Activated CD4-positive, alpha-beta T cell treated with anti-CD3 and anti-CD28 coated beads for 36 hours (primary cell): ENCODE data around the gene SCN2B. TPM values are rescaled to one million over a fixed set of nuclear protein-coding genes. Genes with fewer than 3 reads are reported as not detected.

Experiments used
- ATAC-seq: fragments of 200-7000 bp; cut with Tn5 transposase; one replicate; pipeline ENCODE4 v1.10.0; 2021; ENCODE audit warnings: mild to moderate bottlenecking, moderate library complexity
- CTCF ChIA-PET: fragments of 350-600 bp; sonication (Branson Sonifier 250); formaldehyde crosslinking; loops from one replicate; lab custom pipeline; 2021; ENCODE audit warnings: antibody characterized with exemption; lab: Charles Lee
- POLR2A ChIA-PET: fragments of 350-600 bp; sonication (Branson Sonifier 250); formaldehyde crosslinking; loops from one replicate; lab custom pipeline; 2021; ENCODE audit warnings: antibody characterized with exemption, inconsistent platforms; lab: Charles Lee
- DNase-seq: peaks from one replicate; pipeline ENCODE4 v3.0.0-alpha.2; 2020
- H3K27ac Mint-ChIP-seq: one replicate; pipeline ENCODE4 v1.8.0; 2021; ENCODE audit warnings: mixed read lengths
- H3K27me3 Mint-ChIP-seq: one replicate; pipeline ENCODE4 v1.8.0; 2021; ENCODE audit warnings: mixed read lengths
- H3K36me3 Mint-ChIP-seq: one replicate; pipeline ENCODE4 v1.8.0; 2021; ENCODE audit warnings: low read depth, mixed read lengths
- H3K4me1 Mint-ChIP-seq: one replicate; pipeline ENCODE4 v1.8.0; 2021; ENCODE audit warnings: mixed read lengths
- H3K4me3 Mint-ChIP-seq: one replicate; pipeline ENCODE4 v1.8.0; 2021; ENCODE audit warnings: mild to moderate bottlenecking, moderate library complexity, mixed read lengths
- H3K9me3 Mint-ChIP-seq: one replicate; pipeline ENCODE4 v1.8.0; 2021; ENCODE audit warnings: low read depth, mixed read lengths
- intact Hi-C, 2 experiments: fragments of 100-400 bp; cut with DNase I in 1 of 2; cut with micrococcal nuclease in 1 of 2; formaldehyde crosslinking; loops; one replicate each; pipeline versions ENCODE4 v1.14.2 to v1.15.1; 2022 to 2024; cut with DNase I, micrococcal nuclease
- total RNA-seq, 2 experiments: library from RNA; stranded (reverse); gene quantifications; one replicate each; pipeline ENCODE4 v1.2.3, GENCODE V29; 2021

The SCN2B gene
- total RNA-seq, 2 experiments from 2014 or later, result not detected

GRCh38 chr11:118146554-118146953, 29.9 kb downstream of the SCN2B start:
- H3K4me3 Mint-ChIP-seq, result peak overlapping the region; percentile 73
- H3K36me3 Mint-ChIP-seq, result no peaks in the 10 kb centered on the region
- no peaks in the 10 kb centered on the region for H3K9me3 Mint-ChIP-seq
- H3K4me1 Mint-ChIP-seq, result peaks cover 2% of the 10 kb centered on the region
- intact Hi-C loops, result loop anchor here in 1 of 2 experiments (5.0 kb wide), 1 partner anchor 206 kb away; no protein-coding TSS in a partner anchor
- no peak for DNase-seq
- no peak for ATAC-seq
- H3K27ac Mint-ChIP-seq, result no peak overlapping the region
- peaks cover 46% of the 10 kb centered on the region for H3K27me3 Mint-ChIP-seq
- ChIA-PET CTCF (interaction anchor here (0.6 to 9.2 kb wide), 4 partner anchors 10 to 1023 kb away, joined by 3 to 120 read pairs (median 3); no protein-coding TSS in a partner anchor), POLR2A (no interaction called here)

- peak; percentile 96 for DNase-seq
- H3K27me3 Mint-ChIP-seq, result peaks cover 43% of the 10 kb centered on the region
- no peaks in the 10 kb centered on the region for H3K9me3 Mint-ChIP-seq
- peak; percentile 96 for ATAC-seq
- H3K27ac Mint-ChIP-seq, result no peak overlapping the region
- ChIA-PET CTCF (interaction anchor here (0.6 to 9.2 kb wide), 8 partner anchors 10 to 1024 kb away, joined by 3 to 120 read pairs (median 4); no protein-coding TSS in a partner anchor), POLR2A (no interaction called here)
- intact Hi-C loops, result loop anchor here (1.0 to 5.0 kb wide), 9 partner anchors 26 to 514 kb away; partner anchors contain the start of gene UBE4A (in 1 of the 2)
- peaks cover 2% of the 10 kb centered on the region for H3K4me1 Mint-ChIP-seq
- H3K4me3 Mint-ChIP-seq, result peak overlapping the region; percentile 73
- no peaks in the 10 kb centered on the region for H3K36me3 Mint-ChIP-seq
These were observed 30.9 kb downstream of the SCN2B start for GRCh38 chr11:118145285-118146227.

DNA sequence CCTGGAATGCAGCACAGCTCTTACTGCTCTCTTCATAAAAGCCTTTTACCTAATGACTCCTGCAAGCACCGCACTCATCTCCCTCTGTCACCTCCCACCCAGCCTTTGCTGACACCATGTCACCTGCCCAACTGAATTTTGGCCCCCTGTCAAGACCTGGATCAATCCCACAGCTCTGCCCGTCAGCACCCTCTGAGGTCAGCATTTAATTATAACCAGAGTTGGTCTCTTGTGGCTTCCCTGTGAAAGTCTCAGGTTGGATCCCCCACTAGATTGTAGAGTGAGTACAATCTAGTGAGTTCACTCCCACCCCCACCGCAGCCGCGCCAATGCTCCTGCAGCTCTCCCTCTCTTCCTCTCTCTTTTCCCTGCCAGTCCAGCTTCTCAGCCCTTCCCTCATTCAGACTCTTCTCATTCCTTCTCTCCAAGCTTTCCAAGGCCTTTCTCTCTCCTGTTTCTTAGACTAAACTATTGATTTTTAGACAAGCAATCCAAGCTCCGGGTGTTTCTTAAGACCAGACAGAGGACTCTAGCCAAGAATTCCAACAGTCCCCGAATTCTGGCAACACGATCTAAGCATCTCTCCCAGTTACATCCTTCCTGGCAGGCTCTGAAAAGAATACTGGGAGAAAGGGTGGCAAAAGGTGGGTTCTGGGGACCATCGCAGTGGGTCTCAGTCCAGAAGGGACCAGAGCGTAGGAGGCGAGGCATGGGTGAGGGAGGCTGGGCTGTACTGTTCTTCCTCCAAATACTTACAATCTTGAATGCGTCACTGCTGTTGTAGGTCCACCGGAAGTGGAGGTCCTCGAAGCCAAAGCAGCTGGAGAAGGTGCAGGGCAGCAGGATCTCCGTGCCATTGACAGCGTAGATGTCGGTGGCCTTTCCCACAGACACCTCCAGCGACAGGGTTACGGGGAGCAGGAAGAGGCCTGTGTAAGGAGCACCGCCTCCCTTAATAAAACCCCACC, 31.9 kb downstream of the SCN2B start:
- Mint-ChIP-seq H3K4me1 (peaks cover 2% of the 10 kb centered on the region), H3K4me3 (peak overlapping the region; percentile 73), H3K9me3 (no peaks in the 10 kb centered on the region), H3K27me3 (peaks cover 44% of the 10 kb centered on the region), H3K36me3 (no peaks in the 10 kb centered on the region), H3K27ac (no peak overlapping the region)
- intact Hi-C loops, result loop anchor here (1.0 to 5.0 kb wide), 9 partner anchors 27 to 515 kb away; partner anchors contain the start of gene UBE4A (in 1 of the 2)
- ATAC-seq (no peak), DNase-seq (no peak)
- ChIA-PET POLR2A (interaction anchor here (0.8 kb wide), 1 partner anchor 148 kb away, joined by 4 read pairs; no protein-coding TSS in a partner anchor), CTCF (interaction anchor here (0.6 to 9.2 kb wide), 17 partner anchors 9 to 515 kb away, joined by 3 to 120 read pairs (median 3); no protein-coding TSS in a partner anchor)

GRCh38 chr11:118143661-118144185, 32.7 kb downstream of the SCN2B start:
- no peak for DNase-seq
- Mint-ChIP-seq H3K9me3 (no peaks in the 10 kb centered on the region), H3K4me1 (peaks cover 2% of the 10 kb centered on the region), H3K4me3 (no peak overlapping the region), H3K27ac (no peak overlapping the region), H3K36me3 (no peaks in the 10 kb centered on the region), H3K27me3 (peaks cover 48% of the 10 kb centered on the region)
- ChIA-PET CTCF (interaction anchor here (0.8 to 9.2 kb wide), 16 partner anchors 10 to 909 kb away, joined by 3 to 120 read pairs (median 4); no protein-coding TSS in a partner anchor), POLR2A (interaction anchor here (0.8 kb wide), 1 partner anchor 147 kb away, joined by 4 read pairs; no protein-coding TSS in a partner anchor)
- no peak for ATAC-seq
- intact Hi-C loops, result loop anchor here in 1 of 2 experiments (2.0 kb wide), 1 partner anchor 345 kb away; no protein-coding TSS in a partner anchor

DNA sequence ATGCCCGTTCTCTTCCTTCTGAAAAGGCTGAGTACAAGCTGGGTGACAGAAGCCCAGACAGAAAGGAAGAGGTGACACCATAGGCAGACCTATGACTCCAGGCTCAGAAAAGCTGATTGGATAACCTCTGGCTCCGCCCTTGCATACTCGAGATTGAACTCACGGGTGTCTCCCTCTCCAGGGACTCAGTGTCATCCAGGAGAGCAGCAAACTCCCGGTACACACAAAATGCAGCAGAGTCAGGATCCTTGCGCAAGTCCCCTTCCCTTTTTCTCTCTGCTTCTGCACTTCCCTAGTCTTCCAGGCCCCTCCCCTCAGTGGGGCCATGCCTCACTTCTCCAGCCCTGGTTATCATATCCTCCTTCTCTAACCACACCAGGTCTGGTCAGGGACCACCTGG, 33.6 kb downstream of the SCN2B start:
- intact Hi-C loops, result no loop called here
- Mint-ChIP-seq H3K4me1 (peaks cover 2% of the 10 kb centered on the region), H3K27ac (no peak overlapping the region), H3K36me3 (no peaks in the 10 kb centered on the region), H3K9me3 (no peaks in the 10 kb centered on the region), H3K4me3 (peak overlapping the region; percentile 13), H3K27me3 (peaks cover 48% of the 10 kb centered on the region)
- ATAC-seq (peak; percentile 28), DNase-seq (peak; percentile 49)
- ChIA-PET CTCF (interaction anchor here (0.9 to 9.2 kb wide), 8 partner anchors 9 to 908 kb away, joined by 3 to 120 read pairs (median 3); no protein-coding TSS in a partner anchor), POLR2A (interaction anchor here (0.6 to 0.8 kb wide), 3 partner anchors 156 to 226 kb away, joined by 3 to 7 read pairs (median 6); no protein-coding TSS in a partner anchor)

GRCh38 chr11:118142081-118142480, 34.4 kb downstream of the SCN2B start:
- ATAC-seq (no peak), DNase-seq (no peak)
- CTCF ChIA-PET, result interaction anchor here (0.9 to 9.2 kb wide), 5 partner anchors 20 to 908 kb away, joined by 3 to 120 read pairs (median 3); no protein-coding TSS in a partner anchor
- no peak overlapping the region for H3K4me3 Mint-ChIP-seq
- H3K36me3 Mint-ChIP-seq, result no peaks in the 10 kb centered on the region
- POLR2A ChIA-PET, result interaction anchor here (0.6 kb wide), 1 partner anchor 227 kb away, joined by 7 read pairs; no protein-coding TSS in a partner anchor
- no peaks in the 10 kb centered on the region for H3K9me3 Mint-ChIP-seq
- H3K4me1 Mint-ChIP-seq, result peaks cover 2% of the 10 kb centered on the region
- intact Hi-C loops, result no loop called here
- H3K27ac Mint-ChIP-seq, result no peak overlapping the region
- H3K27me3 Mint-ChIP-seq, result peaks cover 43% of the 10 kb centered on the region

- Mint-ChIP-seq H3K9me3 (no peaks in the 10 kb centered on the region), H3K27me3 (peaks cover 34% of the 10 kb centered on the region), H3K36me3 (no peaks in the 10 kb centered on the region), H3K27ac (no peak overlapping the region), H3K4me1 (no peaks in the 10 kb centered on the region), H3K4me3 (no peak overlapping the region)
- POLR2A ChIA-PET, result no interaction called here
- peak; percentile 83 for ATAC-seq
- CTCF ChIA-PET, result interaction anchor here (1.4 to 2.7 kb wide), 2 partner anchors 31 to 332 kb away, joined by 4 to 8 read pairs; no protein-coding TSS in a partner anchor
- intact Hi-C loops, result no loop called here
- no peak for DNase-seq
These were observed 36.9 kb downstream of the SCN2B start for GRCh38 chr11:118139578-118139977.

- intact Hi-C loops, result no loop called here
- Mint-ChIP-seq H3K9me3 (no peaks in the 10 kb centered on the region), H3K36me3 (no peaks in the 10 kb centered on the region), H3K27me3 (peaks cover 28% of the 10 kb centered on the region), H3K4me1 (no peaks in the 10 kb centered on the region), H3K4me3 (no peak overlapping the region), H3K27ac (no peak overlapping the region)
- ChIA-PET POLR2A (interaction anchor here (0.6 kb wide), 1 partner anchor 769 kb away, joined by 3 read pairs; no protein-coding TSS in a partner anchor), CTCF (interaction anchor here (0.6 to 2.7 kb wide), 3 partner anchors 31 to 331 kb away, joined by 3 to 8 read pairs (median 4); no protein-coding TSS in a partner anchor)
- ATAC-seq (no peak), DNase-seq (no peak)
These were observed 37.5 kb downstream of the SCN2B start for GRCh38 chr11:118138839-118139420.

DNA sequence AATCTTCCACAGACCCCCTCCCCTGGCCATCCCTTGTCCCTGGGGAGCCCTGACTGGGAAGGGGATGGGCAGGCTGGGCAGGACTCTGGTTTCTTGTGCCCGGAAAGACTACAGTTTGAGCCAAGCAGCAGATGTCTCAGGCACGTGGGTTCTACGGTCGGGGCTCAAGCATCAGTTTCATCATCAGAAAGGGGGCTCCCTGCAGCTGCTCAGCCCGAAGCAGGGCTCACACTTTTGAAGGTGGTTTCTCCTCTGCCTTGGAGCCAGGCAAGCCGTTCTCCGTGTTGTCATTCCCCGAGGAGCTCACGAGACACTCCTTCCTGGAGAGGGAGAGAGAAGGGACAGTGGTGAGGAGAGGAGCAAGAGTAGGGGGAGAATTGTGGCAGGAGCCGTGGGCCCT, 39.6 kb downstream of the SCN2B start:
- no peak overlapping the region for H3K27ac Mint-ChIP-seq
- no peaks in the 10 kb centered on the region for H3K36me3 Mint-ChIP-seq
- no peak for ATAC-seq
- H3K4me3 Mint-ChIP-seq, result no peak overlapping the region
- intact Hi-C loops, result no loop called here
- H3K27me3 Mint-ChIP-seq, result peaks cover 11% of the 10 kb centered on the region
- no peaks in the 10 kb centered on the region for H3K9me3 Mint-ChIP-seq
- H3K4me1 Mint-ChIP-seq, result no peaks in the 10 kb centered on the region
- POLR2A ChIA-PET, result no interaction called here
- DNase-seq, result no peak
- CTCF ChIA-PET, result no interaction called here

- Mint-ChIP-seq H3K36me3 (no peaks in the 10 kb centered on the region), H3K9me3 (no peaks in the 10 kb centered on the region), H3K27me3 (peaks cover 8% of the 10 kb centered on the region), H3K27ac (no peak overlapping the region), H3K4me1 (no peaks in the 10 kb centered on the region), H3K4me3 (no peak overlapping the region)
- ATAC-seq (no peak), DNase-seq (no peak)
- POLR2A ChIA-PET, result no interaction called here
- intact Hi-C loops, result no loop called here
- CTCF ChIA-PET, result no interaction called here
These were observed 40.1 kb downstream of the SCN2B start for GRCh38 chr11:118136341-118136740.
